Stimulated activated naive B cell treated with anti-CD40 and anti-IgM and Interleukin-4, amounts not matched to agents 10 μg/mL and 1 μg/mL and 100 μg/mL, for 72 hours (primary cell): ENCODE results near the gene TOX2.

Source experiments
- ATAC-seq, 2 donors: fragments of 150-1000 bp; cut with Tn5 transposase; replicated peaks; 2 replicates each; pipeline ENCODE4 v1.10.0; 2021; ENCODE audit warnings: moderate library complexity in 1 of 2
- DNase-seq: peaks from one replicate; pipeline ENCODE4 v3.0.0; 2021
- H3K27ac Mint-ChIP-seq: one replicate; pipeline ENCODE4 v1.8.0; 2022; ENCODE audit warnings: mild to moderate bottlenecking, mixed read lengths
- H3K27me3 Mint-ChIP-seq, 2 donors: one replicate each; pipeline ENCODE4 v1.8.0; 2022; ENCODE audit warnings: mixed read lengths in 2 of 2
- H3K36me3 Mint-ChIP-seq, 2 donors: one replicate each; pipeline ENCODE4 v1.8.0; 2022; ENCODE audit warnings: mixed read lengths in 2 of 2, mild to moderate bottlenecking in 1 of 2
- H3K4me1 Mint-ChIP-seq, 2 donors: one replicate each; pipeline ENCODE4 v1.8.0; 2022; ENCODE audit warnings: mixed read lengths in 2 of 2, mild to moderate bottlenecking in 1 of 2
- H3K4me3 Mint-ChIP-seq, 2 donors: one replicate each; pipeline ENCODE4 v1.8.0; 2022; ENCODE audit warnings: mild to moderate bottlenecking in 2 of 2, mixed read lengths in 2 of 2, moderate library complexity in 1 of 2
- H3K9me3 Mint-ChIP-seq, 2 donors: one replicate each; pipeline ENCODE4 v1.8.0; 2022; ENCODE audit warnings: mixed read lengths in 2 of 2, mild to moderate bottlenecking in 1 of 2

The TOX2 gene

GRCh38 chr20:44104798-44105517 is 190.3 kb downstream of the TOX2 start:
- Mint-ChIP-seq H3K27ac (no peak overlapping the region), H3K27me3 (peaks cover 63 to 77% of the 10 kb centered on the region in 2 donors), H3K4me1 (no peaks in the 10 kb centered on the region), H3K36me3 (peaks cover 0 to 4% of the 10 kb centered on the region in 2 donors), H3K9me3 (peaks cover 21 to 30% of the 10 kb centered on the region in 2 donors), H3K4me3 (no peak overlapping the region)
- ATAC-seq (no peak), DNase-seq (no peak)

- no peak overlapping the region for H3K27ac Mint-ChIP-seq
- ATAC-seq (no peak), DNase-seq (no peak)
- H3K4me3 Mint-ChIP-seq = no peak overlapping the region
- H3K4me1 Mint-ChIP-seq = no peaks in the 10 kb centered on the region
- peaks cover 0 to 4% of the 10 kb centered on the region in 2 donors for H3K36me3 Mint-ChIP-seq
- peaks cover 21 to 24% of the 10 kb centered on the region in 2 donors for H3K9me3 Mint-ChIP-seq
- H3K27me3 Mint-ChIP-seq = peaks cover 70 to 79% of the 10 kb centered on the region in 2 donors
Measured at GRCh38 chr20:44106615-44107014, 192.0 kb downstream of the TOX2 start.

- Mint-ChIP-seq H3K4me3 (no peak overlapping the region), H3K9me3 (peaks cover 15% of the 10 kb centered on the region in 2 donors), H3K4me1 (no peaks in the 10 kb centered on the region), H3K36me3 (peaks cover 0 to 4% of the 10 kb centered on the region in 2 donors), H3K27me3 (peaks cover 66 to 86% of the 10 kb centered on the region in 2 donors), H3K27ac (no peak overlapping the region)
- no peak for ATAC-seq
- no peak for DNase-seq
Measured at GRCh38 chr20:44109951-44110361, 195.3 kb downstream of the TOX2 start.

- no peak for ATAC-seq
- H3K27ac Mint-ChIP-seq = no peak overlapping the region
- no peak for DNase-seq
- peaks cover 65 to 86% of the 10 kb centered on the region in 2 donors for H3K27me3 Mint-ChIP-seq
- H3K4me1 Mint-ChIP-seq = no peaks in the 10 kb centered on the region
- peaks cover 15% of the 10 kb centered on the region in 2 donors for H3K9me3 Mint-ChIP-seq
- peaks cover 0 to 4% of the 10 kb centered on the region in 2 donors for H3K36me3 Mint-ChIP-seq
- no peak overlapping the region for H3K4me3 Mint-ChIP-seq
Measured at GRCh38 chr20:44110816-44111568, 196.3 kb downstream of the TOX2 start.

GRCh38 chr20:44111712-44112335 is 197.2 kb downstream of the TOX2 start:
- Mint-ChIP-seq H3K4me3 (no peak overlapping the region), H3K9me3 (peaks cover 13 to 14% of the 10 kb centered on the region in 2 donors), H3K4me1 (peaks cover 0 to 6% of the 10 kb centered on the region in 2 donors), H3K36me3 (peaks cover 0 to 4% of the 10 kb centered on the region in 2 donors), H3K27me3 (peaks cover 66 to 84% of the 10 kb centered on the region in 2 donors), H3K27ac (no peak overlapping the region)
- ATAC-seq (no peak), DNase-seq (no peak)

- Mint-ChIP-seq H3K27me3 (peaks cover 64 to 84% of the 10 kb centered on the region in 2 donors), H3K9me3 (peaks cover 8% of the 10 kb centered on the region in 2 donors), H3K27ac (no peak overlapping the region), H3K4me3 (no peak overlapping the region), H3K36me3 (peaks cover 0 to 1% of the 10 kb centered on the region in 2 donors), H3K4me1 (peaks cover 2 to 6% of the 10 kb centered on the region in 2 donors)
- ATAC-seq = no peak
- DNase-seq = no peak
Measured at GRCh38 chr20:44112456-44112855, 197.8 kb downstream of the TOX2 start.

GRCh38 chr20:44112889-44113617 is 198.4 kb downstream of the TOX2 start:
- DNase-seq = no peak
- H3K9me3 Mint-ChIP-seq = peaks cover 2 to 5% of the 10 kb centered on the region in 2 donors
- no peaks in the 10 kb centered on the region for H3K36me3 Mint-ChIP-seq
- no peak overlapping the region for H3K27ac Mint-ChIP-seq
- no peak overlapping the region for H3K4me3 Mint-ChIP-seq
- no peak for ATAC-seq
- peaks cover 2 to 6% of the 10 kb centered on the region in 2 donors for H3K4me1 Mint-ChIP-seq
- peaks cover 65 to 88% of the 10 kb centered on the region in 2 donors for H3K27me3 Mint-ChIP-seq

- H3K9me3 Mint-ChIP-seq = peaks cover 0 to 3% of the 10 kb centered on the region in 2 donors
- peaks cover 2 to 6% of the 10 kb centered on the region in 2 donors for H3K4me1 Mint-ChIP-seq
- no peak overlapping the region for H3K27ac Mint-ChIP-seq
- no peaks in the 10 kb centered on the region for H3K36me3 Mint-ChIP-seq
- H3K27me3 Mint-ChIP-seq = peaks cover 70 to 90% of the 10 kb centered on the region in 2 donors
- H3K4me3 Mint-ChIP-seq = no peak overlapping the region
- DNase-seq = no peak
- no peak for ATAC-seq
Measured at GRCh38 chr20:44113618-44114376, 199.1 kb downstream of the TOX2 start.

GRCh38 chr20:44115181-44115580 is 200.5 kb downstream of the TOX2 start:
- no peak overlapping the region for H3K27ac Mint-ChIP-seq

GRCh38 chr20:44115762-44116644 is 201.4 kb downstream of the TOX2 start:
- no peak for ATAC-seq
- Mint-ChIP-seq H3K36me3 (no peaks in the 10 kb centered on the region), H3K27me3 (peaks cover 56 to 79% of the 10 kb centered on the region in 2 donors), H3K4me1 (peaks cover 2 to 6% of the 10 kb centered on the region in 2 donors), H3K9me3 (no peaks in the 10 kb centered on the region), H3K27ac (no peak overlapping the region), H3K4me3 (no peak overlapping the region)
- no peak for DNase-seq

More at GRCh38 chr20:44115181-44115580, 200.5 kb downstream of the TOX2 start:
- DNase-seq (no peak), ATAC-seq (no peak)
- Mint-ChIP-seq H3K4me1 (peaks cover 2 to 6% of the 10 kb centered on the region in 2 donors), H3K9me3 (no peaks in the 10 kb centered on the region), H3K27me3 (peaks cover 62 to 82% of the 10 kb centered on the region in 2 donors), H3K4me3 (no peak overlapping the region), H3K36me3 (no peaks in the 10 kb centered on the region)

GRCh38 chr20:44117296-44118184 is 202.9 kb downstream of the TOX2 start:
- Mint-ChIP-seq H3K9me3 (no peaks in the 10 kb centered on the region), H3K36me3 (no peaks in the 10 kb centered on the region), H3K4me1 (peaks cover 2 to 6% of the 10 kb centered on the region in 2 donors), H3K4me3 (no peak overlapping the region), H3K27me3 (peaks cover 59 to 75% of the 10 kb centered on the region in 2 donors), H3K27ac (no peak overlapping the region)
- no peak for ATAC-seq
- no peak for DNase-seq
